Esophagus muscularis mucosa (tissue), 4 donors: Measurements from ENCODE around the gene TAF7L. TPM values are rescaled to one million over a fixed set of nuclear protein-coding genes. Genes with fewer than 3 reads are reported as not detected.

Experiments used
- DNase-seq: peaks from one replicate; pipeline ENCODE4 v3.0.0-alpha.2; 2017; ENCODE audit errors: extremely low spot score
- H3K27ac ChIP-seq, 4 donors: fragments of 200-600 bp; sonication (generic); replicated peaks in 1 of 4; 1 replicate in 3 of 4; 2 replicates in 1 of 4; pipeline ENCODE4 v1.5.1; 2016 to 2019; ENCODE audit warnings: mild to moderate bottlenecking in 1 of 4
- H3K27me3 ChIP-seq, 4 donors: fragments of 200-600 bp; sonication (generic); one replicate each; pipeline versions ENCODE4 v1.5.1 to v1.6.0; 2016 to 2019
- H3K36me3 ChIP-seq, 4 donors: fragments of 200-600 bp; sonication (generic); one replicate each; pipeline ENCODE4 v1.5.1; 2016 to 2019
- H3K4me1 ChIP-seq, 4 donors: fragments of 200-600 bp; sonication (generic); one replicate each; pipeline ENCODE4 v1.5.1; 2016 to 2019
- H3K4me3 ChIP-seq, 4 donors: fragments of 200-600 bp; sonication (generic); 1 replicate in 2 of 4; 2 replicates in 2 of 4; pipeline ENCODE4 v1.5.1; 2016 to 2019; ENCODE audit warnings: mild to moderate bottlenecking in 4 of 4, moderate library complexity in 1 of 4
- H3K9me3 ChIP-seq, 4 donors: fragments of 200-600 bp; sonication (generic); 1 replicate in 3 of 4; 2 replicates in 1 of 4; pipeline ENCODE4 v1.5.1; 2016 to 2019
- EP300 ChIP-seq: sonication (generic); formaldehyde crosslinking; IDR thresholded peaks from one replicate; pipeline ENCODE4 v1.6.1; 2017; ENCODE audit warnings: antibody characterized with exemption
- POLR2A ChIP-seq: fragments of 450-650 bp; IDR thresholded peaks from one replicate; pipeline ENCODE4 v1.6.1; 2017; ENCODE audit warnings: antibody characterized with exemption, moderate library complexity, mild to moderate bottlenecking, low read depth
- POLR2AphosphoS5 ChIP-seq, 2 donors: sonication (generic); formaldehyde crosslinking; IDR thresholded peaks; one replicate each; pipeline ENCODE4 v1.6.1; 2017; ENCODE audit warnings: antibody characterized with exemption in 2 of 2
- WGBS: methylation state at CpG from one replicate; pipeline ENCODE4 v1.1.5; 2018; 5-methylcytosine and 5-hydroxymethylcytosine counted together
- intact Hi-C: fragments of 100-400 bp; cut with DNase I; formaldehyde crosslinking; loops from one replicate; pipeline ENCODE4 v1.15.1; 2023
- total RNA-seq, 4 donors: library from RNA; depleted of rRNA; stranded (reverse); fragments of >200 nt; gene quantifications; one replicate each; pipeline versions ENCODE4 v1.1.0 to v1.2.1, GENCODE V29; 2016
- TF ChIP-seq, protein P1 (sequence below), 3 experiments: fragments of 200-600 bp in 2 of 3; fragments of 450-650 bp in 1 of 3; sonication (generic) in 2 of 3; IDR thresholded peaks; one replicate each; pipeline ENCODE4 v1.5.1; 2017 to 2019; ENCODE audit warnings: antibody characterized with exemption in 3 of 3, mild to moderate bottlenecking in 2 of 3, moderate library complexity in 1 of 3

The TAF7L gene
- total RNA-seq, 4 donors from 2014 or later = 0.13 TPM; not detected in 3

DNA sequence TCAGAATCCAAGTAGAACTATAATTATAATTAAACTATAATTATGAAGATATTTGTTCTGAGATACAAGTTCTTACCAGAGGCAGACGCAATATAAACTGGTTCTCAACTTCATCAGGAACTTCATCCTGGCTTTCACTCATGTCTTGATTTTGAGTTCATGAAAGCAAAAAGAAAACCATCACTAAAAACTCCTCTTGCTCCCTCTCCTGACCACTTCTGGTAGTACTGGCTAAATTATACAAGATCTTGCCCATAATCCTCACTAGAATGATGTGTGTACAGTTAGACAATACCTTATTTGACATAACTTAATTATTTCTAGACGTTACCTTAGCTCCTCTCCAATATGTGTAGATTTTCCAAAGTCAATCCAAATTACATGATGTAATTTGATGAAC lies 3.7 kb downstream of the TAF7L start:
- no peak for DNase-seq
- TF ChIP-seq EP300 (no peak), POLR2A (no peak), POLR2AphosphoS5 (IDR thresholded peaks at IDR 0.05) (no peak)
- TF ChIP-seq, protein P1, sequence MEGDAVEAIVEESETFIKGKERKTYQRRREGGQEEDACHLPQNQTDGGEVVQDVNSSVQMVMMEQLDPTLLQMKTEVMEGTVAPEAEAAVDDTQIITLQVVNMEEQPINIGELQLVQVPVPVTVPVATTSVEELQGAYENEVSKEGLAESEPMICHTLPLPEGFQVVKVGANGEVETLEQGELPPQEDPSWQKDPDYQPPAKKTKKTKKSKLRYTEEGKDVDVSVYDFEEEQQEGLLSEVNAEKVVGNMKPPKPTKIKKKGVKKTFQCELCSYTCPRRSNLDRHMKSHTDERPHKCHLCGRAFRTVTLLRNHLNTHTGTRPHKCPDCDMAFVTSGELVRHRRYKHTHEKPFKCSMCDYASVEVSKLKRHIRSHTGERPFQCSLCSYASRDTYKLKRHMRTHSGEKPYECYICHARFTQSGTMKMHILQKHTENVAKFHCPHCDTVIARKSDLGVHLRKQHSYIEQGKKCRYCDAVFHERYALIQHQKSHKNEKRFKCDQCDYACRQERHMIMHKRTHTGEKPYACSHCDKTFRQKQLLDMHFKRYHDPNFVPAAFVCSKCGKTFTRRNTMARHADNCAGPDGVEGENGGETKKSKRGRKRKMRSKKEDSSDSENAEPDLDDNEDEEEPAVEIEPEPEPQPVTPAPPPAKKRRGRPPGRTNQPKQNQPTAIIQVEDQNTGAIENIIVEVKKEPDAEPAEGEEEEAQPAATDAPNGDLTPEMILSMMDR (IDR thresholded peaks at IDR 0.05) = peak; percentile 46 to 59 (median 55)
- Histone ChIP-seq H3K4me3 (no peak overlapping the region), H3K9me3 (no peaks in the 10 kb centered on the region), H3K27me3 (peaks cover 0 to 10% (median 3%) of the 10 kb centered on the region in 4 donors), H3K27ac (no peak overlapping the region), H3K36me3 (no peaks in the 10 kb centered on the region), H3K4me1 (peaks cover 0 to 9% (median 6%) of the 10 kb centered on the region in 4 donors)
- WGBS = 11% methylated on average over 2 of the region's 2 CpGs
- intact Hi-C loops = no loop called here

DNA sequence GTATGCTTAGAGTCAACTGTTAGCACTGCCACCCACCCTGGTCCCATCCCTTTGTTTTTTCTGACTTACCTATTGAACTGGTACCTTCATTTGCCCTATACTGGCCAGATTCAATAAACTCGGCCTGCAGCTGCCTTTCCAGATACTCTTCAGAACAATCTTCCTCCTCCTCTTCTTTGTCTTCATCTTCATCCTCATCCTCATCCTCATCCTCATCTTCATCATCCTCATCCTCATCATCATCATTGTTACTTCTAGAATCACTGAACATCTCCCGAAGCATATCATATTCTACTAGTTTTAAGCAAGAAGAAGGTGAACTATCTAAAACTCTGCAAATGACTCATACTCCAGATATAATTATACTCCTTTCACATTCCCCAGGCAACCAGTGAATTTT lies 14.9 kb downstream of the TAF7L start:
- intact Hi-C loops = no loop called here

DNA sequence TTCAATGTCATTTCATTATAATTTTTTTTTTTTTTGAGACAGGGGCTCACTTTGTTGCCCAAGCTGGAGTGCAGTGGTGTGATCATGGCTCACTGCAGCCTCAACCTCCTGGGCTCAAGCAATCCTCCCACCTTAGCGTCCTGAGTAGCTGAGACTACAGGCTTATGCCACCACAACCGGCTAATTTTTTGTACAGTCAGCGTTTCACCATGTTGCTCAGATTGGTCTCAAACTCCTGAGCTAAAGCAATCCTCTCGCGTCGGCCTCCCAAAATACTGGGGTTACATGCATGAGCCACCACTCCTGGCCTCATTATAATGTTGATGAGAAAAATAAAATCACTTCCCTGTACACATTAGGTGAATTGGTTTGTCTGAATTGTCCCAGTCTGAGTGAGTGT lies 16.9 kb downstream of the TAF7L start:
- Histone ChIP-seq H3K9me3 (no peaks in the 10 kb centered on the region), H3K36me3 (no peaks in the 10 kb centered on the region), H3K27me3 (no peaks in the 10 kb centered on the region), H3K27ac (no peak overlapping the region), H3K4me3 (no peak overlapping the region), H3K4me1 (no peaks in the 10 kb centered on the region)
- intact Hi-C loops = no loop called here
- 81% methylated on average over 6 of the region's 6 CpGs for WGBS
- no peak for TF ChIP-seq POLR2A
- TF ChIP-seq, protein P1 (IDR thresholded peaks at IDR 0.05) = no peak
- TF ChIP-seq EP300 = no peak
- TF ChIP-seq POLR2AphosphoS5 (IDR thresholded peaks at IDR 0.05) = no peak
- DNase-seq = no peak

More for the DNA sequence above, 14.9 kb downstream of the TAF7L start:
- TF ChIP-seq POLR2A (no peak), POLR2AphosphoS5 (IDR thresholded peaks at IDR 0.05) (no peak), EP300 (no peak)
- TF ChIP-seq, protein P1 (IDR thresholded peaks at IDR 0.05) = no peak
- Histone ChIP-seq H3K27me3 (no peaks in the 10 kb centered on the region), H3K27ac (no peak overlapping the region), H3K4me1 (no peaks in the 10 kb centered on the region), H3K36me3 (no peaks in the 10 kb centered on the region), H3K4me3 (no peak overlapping the region), H3K9me3 (no peaks in the 10 kb centered on the region)
- DNase-seq = no peak
- 75% methylated on average over 2 of the region's 2 CpGs for WGBS

DNA sequence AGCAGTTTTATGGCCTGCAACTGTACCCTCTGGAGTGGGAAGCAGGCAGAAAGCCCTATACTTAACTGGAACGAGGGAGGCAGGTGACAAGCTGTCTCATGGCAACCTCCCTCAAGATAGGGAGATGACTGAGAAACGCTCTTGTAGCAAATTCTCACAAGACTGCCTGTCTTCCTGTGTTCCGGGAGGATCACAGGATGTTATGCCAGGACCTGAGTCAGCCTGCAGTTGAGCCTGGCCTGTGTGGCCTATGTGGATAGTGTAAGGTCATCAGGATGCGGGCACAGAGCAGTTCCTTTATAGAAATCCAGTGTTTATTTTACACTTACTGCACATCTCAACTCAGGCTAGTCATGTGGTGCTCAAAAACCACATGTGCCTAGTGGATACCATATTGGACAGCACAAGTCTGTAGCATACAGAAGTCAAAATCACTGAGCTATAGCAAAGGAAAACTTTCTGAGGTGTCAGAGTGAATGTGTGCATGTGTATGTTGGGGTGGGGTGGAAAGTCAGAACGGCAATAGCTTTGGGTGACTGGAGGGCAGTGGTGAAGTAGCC lies 25.2 kb downstream of the TAF7L start:
- intact Hi-C loops = no loop called here
- H3K4me3 ChIP-seq = no peak overlapping the region
- 74% methylated on average over 5 of the region's 5 CpGs for whole genome bisulfite sequencing
- DNase-seq = no peak
- no peaks in the 10 kb centered on the region for H3K36me3 ChIP-seq
- TF ChIP-seq POLR2A (no peak), POLR2AphosphoS5 (IDR thresholded peaks at IDR 0.05) (no peak), EP300 (no peak)
- TF ChIP-seq, protein P1 (IDR thresholded peaks at IDR 0.05) = no peak
- H3K4me1 ChIP-seq = no peaks in the 10 kb centered on the region
- no peaks in the 10 kb centered on the region for H3K27me3 ChIP-seq
- H3K9me3 ChIP-seq = no peaks in the 10 kb centered on the region
- no peak overlapping the region for H3K27ac ChIP-seq

DNA sequence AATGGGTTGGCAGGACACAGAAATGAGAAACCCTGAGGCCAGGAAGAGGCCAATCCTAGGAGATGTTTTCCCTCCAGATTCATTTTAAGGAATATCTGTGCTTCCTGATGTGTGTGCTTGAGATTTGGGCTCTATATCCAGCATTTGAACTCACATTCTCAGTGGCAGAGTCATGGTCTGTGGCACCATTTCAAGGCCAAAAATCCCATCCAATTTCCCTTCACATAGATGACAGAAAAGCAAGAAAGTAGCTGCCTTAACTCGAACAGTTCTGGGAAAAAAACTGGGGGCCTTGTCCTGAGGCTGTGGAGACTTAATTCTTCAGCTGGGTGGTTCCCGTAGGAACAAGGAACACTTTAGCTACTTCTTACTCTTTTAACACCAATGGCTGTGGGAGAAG lies 27.4 kb downstream of the TAF7L start:
- DNase-seq = no peak
- no peaks in the 10 kb centered on the region for H3K27me3 ChIP-seq
- no peaks in the 10 kb centered on the region for H3K36me3 ChIP-seq
- no peaks in the 10 kb centered on the region for H3K4me1 ChIP-seq
- H3K9me3 ChIP-seq = no peaks in the 10 kb centered on the region
- intact Hi-C loops = no loop called here
- WGBS = 71% methylated on average over 2 of the region's 2 CpGs
- no peak overlapping the region for H3K27ac ChIP-seq
- H3K4me3 ChIP-seq = no peak overlapping the region
- TF ChIP-seq POLR2AphosphoS5 (IDR thresholded peaks at IDR 0.05) (no peak), POLR2A (no peak), EP300 (no peak)
- TF ChIP-seq, protein P1 (IDR thresholded peaks at IDR 0.05) = no peak
